NCI-H2171 treated with DMSO at 0.1 percent for 48 hours (cell line): ENCODE results near the gene KCNC1.

Experiments
- DNase-seq: peaks from one replicate; lab custom pipeline; 2025; lab: John Stamatoyannopoulos, UW

The KCNC1 gene

DNA sequence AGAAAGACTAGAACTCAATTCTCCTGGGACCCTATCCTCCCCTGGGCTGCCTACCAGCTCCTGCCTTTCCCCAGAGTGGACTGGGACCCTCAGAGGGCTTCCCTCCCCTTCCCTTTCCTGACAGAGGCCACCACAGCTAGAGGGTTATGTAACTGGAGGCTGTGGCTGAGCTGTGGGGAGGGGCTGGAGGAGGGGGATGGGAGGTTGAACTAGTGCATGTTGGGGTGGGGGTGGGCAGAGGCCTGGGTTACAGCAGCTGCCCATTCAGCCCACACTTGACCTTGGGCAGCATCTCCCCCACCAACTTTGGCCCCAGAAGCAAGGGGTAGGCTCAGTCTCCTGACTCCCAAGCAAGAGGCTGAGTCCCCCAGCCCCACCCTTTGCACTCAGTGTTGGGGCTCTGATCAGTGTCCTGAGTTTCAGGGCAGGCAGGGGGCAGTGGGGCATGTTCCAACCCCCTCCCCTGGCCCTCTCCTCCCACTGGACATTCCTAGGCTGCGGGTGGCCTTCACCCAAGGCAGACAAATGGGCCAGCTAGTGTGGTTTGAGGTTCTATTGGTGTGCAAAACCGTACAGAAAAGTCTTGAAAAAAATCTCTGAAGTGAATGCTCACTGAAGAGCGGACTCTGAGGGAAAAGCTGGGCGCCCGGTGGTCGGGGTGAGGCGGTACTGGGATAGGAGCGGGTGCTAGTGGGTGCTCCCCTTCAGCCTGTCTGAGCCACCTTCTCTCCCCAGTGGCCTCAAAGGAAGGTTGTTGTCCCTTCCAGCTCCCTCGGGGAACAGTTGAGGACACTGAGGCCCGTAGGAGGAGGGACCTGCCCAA is 3.8 kb downstream of the KCNC1 start:
- DNase-seq = no peak

DNA sequence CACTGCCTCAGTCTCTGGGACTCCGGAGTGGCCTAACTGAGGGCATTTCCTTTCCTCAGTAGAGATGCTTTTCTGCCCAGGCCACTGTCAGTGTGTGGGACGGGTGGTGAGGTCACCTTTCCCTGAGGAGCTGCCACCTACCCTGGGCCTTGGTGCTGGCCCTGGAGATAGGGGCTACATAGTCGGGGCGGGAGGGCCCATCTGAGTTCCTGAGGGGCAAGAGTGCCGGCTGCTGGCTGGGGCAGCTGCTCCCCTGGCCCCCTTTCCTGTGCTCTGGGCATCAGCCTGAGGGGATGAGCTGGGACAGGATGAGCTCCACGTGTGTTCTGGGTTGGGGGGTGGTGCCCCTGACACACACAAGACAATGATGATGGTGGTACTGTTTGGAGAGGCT is 5.4 kb downstream of the KCNC1 start:
- DNase-seq = no peak

GRCh38 chr11:17740649-17741235 is 6.2 kb downstream of the KCNC1 start:
- DNase-seq = no peak

GRCh38 chr11:17741487-17741886 is 6.9 kb downstream of the KCNC1 start:
- no peak for DNase-seq

DNA sequence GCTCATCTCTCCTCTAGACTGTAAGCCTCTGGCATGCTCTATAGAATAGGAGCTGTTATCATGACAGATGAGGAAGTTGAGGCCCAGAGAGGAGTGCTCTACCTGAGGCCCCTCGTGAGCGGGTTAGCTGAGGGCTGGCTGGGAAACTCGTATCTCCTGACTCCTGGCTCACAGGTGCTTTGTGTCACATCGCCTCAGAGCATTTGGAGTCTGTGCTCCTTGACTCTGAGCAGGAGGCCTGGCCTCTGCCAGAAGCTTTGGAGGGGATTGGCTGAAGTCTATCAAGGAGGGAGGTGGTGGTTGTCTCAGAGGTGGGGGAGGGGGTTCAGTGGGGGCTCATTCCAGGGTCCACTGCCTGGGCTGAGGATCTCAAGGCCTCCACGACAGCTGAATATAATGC is 7.4 kb downstream of the KCNC1 start:
- DNase-seq = no peak

DNA sequence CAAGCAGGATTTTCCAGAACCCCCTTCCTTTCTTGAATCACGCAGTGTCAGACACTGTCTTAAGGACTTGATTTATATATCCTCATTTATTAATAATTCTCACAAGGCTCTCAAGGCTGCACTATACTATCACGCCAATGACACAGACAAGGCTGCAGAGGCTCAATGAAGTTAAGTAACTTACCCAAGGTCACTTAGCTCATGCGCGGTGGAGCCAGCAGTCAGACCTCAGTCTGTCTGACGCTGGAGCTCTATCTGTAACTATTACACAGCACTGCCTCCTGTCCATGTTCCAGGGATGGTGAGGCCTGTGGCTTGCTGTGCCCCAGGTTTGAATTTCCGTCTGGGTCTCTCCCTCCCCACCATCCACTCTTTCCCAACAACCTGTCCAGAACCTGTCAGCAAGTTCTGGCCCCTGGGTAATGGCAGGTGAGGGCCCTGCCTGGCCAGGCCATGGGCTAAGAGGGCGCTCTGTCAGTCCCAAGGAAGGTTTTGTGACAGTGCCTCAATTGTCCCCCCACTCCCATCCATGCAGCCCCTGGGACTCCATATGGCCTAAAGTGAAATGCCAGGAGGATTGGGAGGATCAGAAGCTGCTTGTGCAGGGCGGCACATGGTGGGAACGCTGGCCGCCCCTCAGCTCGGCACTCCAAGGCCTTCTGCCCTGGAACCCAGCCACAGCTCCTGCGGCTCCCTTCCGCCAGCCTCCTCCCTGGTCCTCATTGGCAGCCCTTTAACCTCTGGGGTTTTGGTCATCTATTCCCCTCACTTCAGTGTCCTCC is 8.6 kb downstream of the KCNC1 start:
- DNase-seq = no peak

GRCh38 chr11:17743808-17744119 is 9.2 kb downstream of the KCNC1 start:
- no peak for DNase-seq

- no peak for DNase-seq
These were observed 9.8 kb downstream of the KCNC1 start for GRCh38 chr11:17744151-17744940.

DNA sequence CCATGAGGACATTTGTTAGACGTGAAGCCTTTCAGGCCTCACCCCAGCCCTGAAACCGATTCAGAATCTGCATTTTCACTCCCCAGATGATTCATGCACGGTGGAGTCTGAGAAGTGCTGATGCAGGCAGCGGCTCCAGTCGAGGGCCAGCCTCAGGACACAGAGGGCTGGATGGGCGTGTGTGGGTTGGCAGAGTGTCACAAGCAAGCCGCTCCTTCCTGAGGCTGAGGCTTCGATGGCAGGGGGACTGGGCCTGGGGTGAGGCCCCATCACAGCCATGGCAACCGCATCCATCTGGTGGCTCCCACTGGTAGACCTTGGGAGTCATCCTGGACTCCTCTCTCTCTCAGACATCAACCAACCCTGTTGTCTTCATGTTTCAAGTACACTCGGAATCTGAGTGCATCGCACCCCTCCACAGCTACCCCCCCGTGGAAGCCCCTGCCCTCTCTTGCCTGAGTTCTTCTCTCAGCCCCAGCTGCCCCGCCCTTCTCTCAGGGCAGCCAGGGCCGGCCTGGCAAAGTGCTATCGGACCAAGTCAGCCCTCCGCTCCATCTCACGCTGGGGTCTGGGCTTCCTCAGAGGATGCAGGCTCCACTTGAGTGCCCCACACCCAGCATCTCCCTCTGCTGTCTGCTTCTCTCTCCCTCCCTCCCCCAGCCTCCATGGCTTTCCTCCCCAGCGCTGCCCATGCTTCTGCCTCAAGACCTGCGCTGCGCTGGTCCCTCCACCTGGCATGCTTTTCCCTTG is 10.6 kb downstream of the KCNC1 start:
- no peak for DNase-seq

- no peak for DNase-seq
These were observed 11.5 kb downstream of the KCNC1 start for GRCh38 chr11:17746096-17746495.

GRCh38 chr11:17747131-17747955 is 12.8 kb downstream of the KCNC1 start:
- no peak for DNase-seq

DNA sequence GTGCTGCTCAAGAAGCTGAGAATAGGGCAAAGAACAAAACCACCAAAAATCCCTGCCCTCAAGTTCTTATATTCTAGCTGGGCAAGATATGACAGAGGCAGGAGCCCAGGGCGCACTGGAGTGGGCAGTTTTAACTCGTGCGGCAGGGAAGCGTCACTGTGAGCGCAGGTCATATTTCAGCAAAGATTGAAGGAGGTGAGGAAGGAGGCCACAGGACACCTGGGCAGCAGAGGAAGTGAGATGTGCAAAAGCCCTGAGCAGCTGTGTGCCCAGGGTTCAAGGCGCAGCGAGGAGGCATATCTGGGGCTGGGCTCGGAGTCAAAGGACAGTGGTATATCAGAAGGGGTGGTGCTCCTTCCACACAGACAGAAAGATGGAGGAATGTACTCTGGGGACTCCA is 13.5 kb downstream of the KCNC1 start:
- no peak for DNase-seq

GRCh38 chr11:17748761-17749721 is 14.5 kb downstream of the KCNC1 start:
- no peak for DNase-seq

DNA sequence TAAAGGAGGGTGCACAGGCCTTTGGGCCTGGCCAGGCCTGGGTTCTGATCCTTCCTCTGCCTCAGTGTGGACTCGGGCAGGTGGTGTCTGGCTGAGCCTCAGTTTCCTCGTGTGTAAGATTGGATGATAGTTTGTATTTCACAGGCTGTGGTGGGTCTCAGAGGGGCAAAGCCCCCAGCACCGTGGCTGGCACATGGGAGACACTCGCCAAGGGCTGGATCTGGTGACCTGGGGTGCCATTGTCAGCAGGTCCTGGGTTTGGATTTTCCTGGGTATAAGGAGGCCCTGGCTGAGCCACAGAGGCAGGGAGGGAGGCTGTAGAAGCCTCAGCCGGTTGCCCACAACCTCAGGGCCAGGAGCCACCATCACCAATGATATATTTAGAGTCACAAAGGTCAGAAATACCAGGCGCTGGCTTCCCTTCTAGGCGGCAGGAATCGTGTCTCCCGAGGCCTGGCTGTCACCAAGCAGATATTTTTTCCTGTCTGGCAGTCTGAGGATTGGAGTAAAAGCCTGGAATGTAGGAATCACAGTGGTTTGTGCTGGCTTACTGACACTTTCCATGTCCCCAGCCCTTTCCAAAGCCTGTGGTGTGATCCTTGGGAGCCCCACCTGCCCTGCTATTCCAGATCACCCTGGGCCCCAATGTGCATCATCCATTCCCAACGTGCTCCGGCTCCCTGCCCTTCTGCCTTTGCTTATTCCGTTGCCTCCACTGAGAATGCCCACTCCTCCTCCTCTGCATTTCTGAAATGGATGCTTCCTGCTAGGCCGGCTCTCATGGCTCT is 15.6 kb downstream of the KCNC1 start:
- DNase-seq = no peak

GRCh38 chr11:17750801-17751165 is 16.2 kb downstream of the KCNC1 start:
- no peak for DNase-seq

DNA sequence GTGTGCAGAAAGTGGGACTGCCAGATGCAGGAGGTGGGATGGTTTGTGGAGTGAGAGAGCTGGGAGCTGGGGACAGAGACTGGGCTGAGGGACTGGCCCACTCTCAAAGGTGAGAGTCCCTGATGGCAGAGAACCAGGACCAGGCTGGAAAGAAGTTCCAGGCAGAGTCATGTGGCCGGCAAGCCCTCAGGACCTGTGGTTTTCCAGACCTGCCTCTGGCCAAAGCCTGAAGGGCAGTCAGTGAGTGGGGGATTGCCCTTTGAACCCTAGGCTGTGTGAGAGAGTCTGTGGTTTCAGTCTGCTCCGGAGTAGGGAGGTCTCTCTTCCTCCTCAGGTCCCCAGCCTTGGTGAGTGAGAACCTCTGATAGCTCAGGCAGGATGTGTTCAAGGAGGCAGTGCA is 17.0 kb downstream of the KCNC1 start:
- DNase-seq = no peak

DNA sequence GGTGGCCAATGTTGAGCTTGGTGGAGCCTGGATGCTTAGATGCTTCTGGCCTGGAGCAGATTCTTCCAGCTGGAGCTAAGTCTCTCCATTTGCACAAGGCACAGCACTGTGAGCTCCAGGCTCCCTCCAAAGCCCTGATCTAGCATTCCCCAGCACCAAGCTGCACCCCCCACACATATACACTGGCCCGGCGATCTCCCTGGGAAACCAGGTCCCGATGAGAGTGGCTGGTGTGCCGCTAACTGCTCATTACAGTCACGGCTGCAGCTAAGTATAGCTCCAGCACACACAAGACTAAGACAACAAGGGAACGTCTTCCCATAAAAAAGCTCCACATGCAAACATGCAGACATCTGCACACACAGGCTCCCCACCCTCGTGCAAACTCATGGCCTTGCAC is 17.6 kb downstream of the KCNC1 start:
- DNase-seq = no peak

- DNase-seq = no peak
These were observed 18.6 kb downstream of the KCNC1 start for GRCh38 chr11:17753153-17753552.

DNA sequence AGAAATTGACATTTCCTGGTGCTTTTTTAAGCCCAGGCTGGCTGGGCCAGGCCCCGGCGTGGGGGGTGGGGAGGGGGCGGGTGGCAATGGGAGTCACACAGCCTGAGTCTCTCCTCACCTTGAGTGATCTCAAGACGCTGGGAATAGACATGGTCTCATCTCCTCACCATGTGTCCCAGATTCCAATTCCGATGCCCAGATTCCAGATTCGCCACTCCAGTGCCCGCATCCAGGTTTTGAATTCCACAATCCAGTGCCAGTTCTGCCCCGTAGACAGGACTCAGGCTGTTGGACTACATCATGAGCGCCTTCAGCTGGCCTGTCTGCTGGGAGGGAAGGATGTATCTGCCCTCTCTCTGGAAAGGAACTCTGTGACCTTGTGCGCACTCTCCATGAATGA is 19.1 kb downstream of the KCNC1 start:
- no peak for DNase-seq
